HG03342 (cell line): ENCODE measurements around the gene CALCB.

Experiments used
- ATAC-seq: cut with Tn5 transposase; IDR thresholded peaks from one replicate; pipeline ENCODE4 v1.9.1; 2021; ENCODE audit warnings: mild to moderate bottlenecking, moderate library complexity; ENCODE audit not compliant: unreplicated experiment

Gene CALCB

GRCh38 chr11:15117751-15118150 lies 44.4 kb downstream of the CALCB start:
- ATAC-seq = no peak

GRCh38 chr11:15118431-15118830 lies 45.0 kb downstream of the CALCB start:
- no peak for ATAC-seq

- no peak for ATAC-seq
These were observed 46.0 kb downstream of the CALCB start for GRCh38 chr11:15119352-15119751.

- no peak for ATAC-seq
These were observed 46.4 kb downstream of the CALCB start for GRCh38 chr11:15119826-15120225.

- ATAC-seq = no peak
These were observed 50.5 kb downstream of the CALCB start for GRCh38 chr11:15123849-15124248.

- no peak for ATAC-seq
These were observed 51.1 kb downstream of the CALCB start for GRCh38 chr11:15124528-15124927.

GRCh38 chr11:15127341-15127740 lies 53.9 kb downstream of the CALCB start:
- no peak for ATAC-seq
